ENCODE results near the gene CLEC18B.

The CLEC18B gene

DNA sequence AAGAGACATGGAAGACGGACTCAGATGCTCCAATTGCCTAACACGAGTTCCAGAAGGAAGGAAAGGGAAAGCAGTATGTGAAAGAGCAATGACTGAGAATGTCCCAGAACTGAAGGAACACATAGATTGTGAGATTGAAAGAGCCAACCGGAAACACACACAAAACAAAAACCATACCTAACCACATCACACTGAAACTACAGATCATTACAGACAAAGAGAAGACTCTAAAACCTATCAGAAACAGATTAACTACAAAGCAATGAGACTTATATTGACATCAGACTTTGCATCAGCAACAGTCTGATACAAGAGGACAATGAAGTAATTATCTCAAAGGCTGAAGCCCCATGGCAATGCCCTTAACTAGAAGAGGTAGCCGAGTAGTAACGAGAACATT is 45.6 kb upstream of the CLEC18B start:
- Histone ChIP-seq H3K9me2 (replicated peaks; ENCODE audit: insufficient read depth, low read length) (no peaks in the 10 kb centered on the region), H2AFZ (ENCODE audit: low read depth, low read length, severe bottlenecking) (no peak overlapping the region), H3F3A (ENCODE audit: insufficient read depth) (no peaks in the 10 kb centered on the region), H4K20me1 (ENCODE audit: low read depth, low read length) (no peaks in the 10 kb centered on the region), H3K4me3 (ENCODE audit: insufficient read depth, low read length, poor library complexity, severe bottlenecking) (no peak overlapping the region), H3K9me3 (ENCODE audit: insufficient read depth, low read length) (no peaks in the 10 kb centered on the region), H3K9ac (ENCODE audit: low read length) (no peak overlapping the region), H3K4me2 (ENCODE audit: low read depth, low read length, poor library complexity, severe bottlenecking) (no peak overlapping the region), H3K27me3 (ENCODE audit: low read length) (no peaks in the 10 kb centered on the region), H3K79me2 (ENCODE audit: insufficient read depth, low read length) (no peaks in the 10 kb centered on the region), H3K36me3 (ENCODE audit: low read length) (no peaks in the 10 kb centered on the region), H3K27ac (ENCODE audit: low read depth, low read length) (no peak overlapping the region)
- TF ChIP-seq EZH2phosphoT487 (conservative IDR thresholded peaks at IDR 0.05; ENCODE audit: low read length) = no peak
- TF ChIP-seq, protein P1, sequence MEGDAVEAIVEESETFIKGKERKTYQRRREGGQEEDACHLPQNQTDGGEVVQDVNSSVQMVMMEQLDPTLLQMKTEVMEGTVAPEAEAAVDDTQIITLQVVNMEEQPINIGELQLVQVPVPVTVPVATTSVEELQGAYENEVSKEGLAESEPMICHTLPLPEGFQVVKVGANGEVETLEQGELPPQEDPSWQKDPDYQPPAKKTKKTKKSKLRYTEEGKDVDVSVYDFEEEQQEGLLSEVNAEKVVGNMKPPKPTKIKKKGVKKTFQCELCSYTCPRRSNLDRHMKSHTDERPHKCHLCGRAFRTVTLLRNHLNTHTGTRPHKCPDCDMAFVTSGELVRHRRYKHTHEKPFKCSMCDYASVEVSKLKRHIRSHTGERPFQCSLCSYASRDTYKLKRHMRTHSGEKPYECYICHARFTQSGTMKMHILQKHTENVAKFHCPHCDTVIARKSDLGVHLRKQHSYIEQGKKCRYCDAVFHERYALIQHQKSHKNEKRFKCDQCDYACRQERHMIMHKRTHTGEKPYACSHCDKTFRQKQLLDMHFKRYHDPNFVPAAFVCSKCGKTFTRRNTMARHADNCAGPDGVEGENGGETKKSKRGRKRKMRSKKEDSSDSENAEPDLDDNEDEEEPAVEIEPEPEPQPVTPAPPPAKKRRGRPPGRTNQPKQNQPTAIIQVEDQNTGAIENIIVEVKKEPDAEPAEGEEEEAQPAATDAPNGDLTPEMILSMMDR (IDR thresholded peaks at IDR 0.05; ENCODE audit: insufficient read depth, low read length, poor library complexity, severe bottlenecking) = no peak

DNA sequence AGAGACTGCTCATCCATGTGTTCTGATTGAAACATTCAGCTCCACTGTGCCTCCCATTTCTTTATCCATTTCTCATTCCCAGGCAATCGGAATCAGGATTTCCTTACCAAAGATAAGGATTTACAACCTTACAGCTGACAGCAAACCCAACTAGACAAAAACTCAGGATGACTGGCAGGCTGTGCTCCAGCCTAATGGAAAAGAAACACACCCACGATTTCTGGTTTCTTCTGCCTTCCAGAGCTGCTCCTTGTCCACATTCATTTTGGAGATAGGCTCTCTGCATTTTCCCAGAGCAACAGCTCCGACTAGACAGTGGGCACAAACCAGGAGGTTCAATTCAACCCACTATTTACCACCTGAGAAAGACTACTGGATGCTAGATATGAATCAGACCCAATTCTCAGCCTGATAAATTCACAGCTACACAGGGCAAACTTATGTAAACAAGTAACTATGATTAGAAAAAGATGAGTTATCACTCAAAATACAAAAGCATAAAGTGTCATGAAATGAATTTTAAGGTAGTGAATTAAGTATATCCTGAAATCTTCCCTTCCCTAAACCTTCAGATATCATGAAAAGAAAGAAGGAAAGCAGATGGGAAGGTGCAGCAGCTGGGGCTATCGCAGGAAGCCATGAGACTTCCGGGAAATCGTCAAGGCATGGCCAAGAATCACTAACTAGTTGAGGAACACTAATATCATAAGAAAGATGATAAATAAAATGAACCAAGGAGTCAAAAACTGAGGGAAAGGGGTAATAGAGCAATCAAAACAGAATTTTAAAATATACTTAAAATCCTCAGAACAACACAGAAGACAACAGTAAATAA is 44.8 kb upstream of the CLEC18B start:
- H3K4me3 ChIP-seq (ENCODE audit: insufficient read depth, low read length, poor library complexity, severe bottlenecking) = no peak overlapping the region
- no peaks in the 10 kb centered on the region for H3K36me3 ChIP-seq (ENCODE audit: low read length)
- no peaks in the 10 kb centered on the region for H3K79me2 ChIP-seq (ENCODE audit: insufficient read depth, low read length)
- H3K27ac ChIP-seq (ENCODE audit: low read depth, low read length) = no peak overlapping the region
- H3K4me2 ChIP-seq (ENCODE audit: low read depth, low read length, poor library complexity, severe bottlenecking) = no peak overlapping the region
- no peaks in the 10 kb centered on the region for H4K20me1 ChIP-seq (ENCODE audit: low read depth, low read length)
- H3K9ac ChIP-seq (ENCODE audit: low read length) = no peak overlapping the region
- H3K9me2 ChIP-seq (replicated peaks; ENCODE audit: insufficient read depth, low read length) = no peaks in the 10 kb centered on the region
- no peaks in the 10 kb centered on the region for H3F3A ChIP-seq (ENCODE audit: insufficient read depth)
- H3K9me3 ChIP-seq (ENCODE audit: insufficient read depth, low read length) = no peaks in the 10 kb centered on the region
- H2AFZ ChIP-seq (ENCODE audit: low read depth, low read length, severe bottlenecking) = no peak overlapping the region
- H3K27me3 ChIP-seq (ENCODE audit: low read length) = no peaks in the 10 kb centered on the region
- no peak for TF ChIP-seq EZH2phosphoT487 (conservative IDR thresholded peaks at IDR 0.05; ENCODE audit: low read length)
- TF ChIP-seq, protein P1 (IDR thresholded peaks at IDR 0.05; ENCODE audit: insufficient read depth, low read length, poor library complexity, severe bottlenecking) = no peak

DNA sequence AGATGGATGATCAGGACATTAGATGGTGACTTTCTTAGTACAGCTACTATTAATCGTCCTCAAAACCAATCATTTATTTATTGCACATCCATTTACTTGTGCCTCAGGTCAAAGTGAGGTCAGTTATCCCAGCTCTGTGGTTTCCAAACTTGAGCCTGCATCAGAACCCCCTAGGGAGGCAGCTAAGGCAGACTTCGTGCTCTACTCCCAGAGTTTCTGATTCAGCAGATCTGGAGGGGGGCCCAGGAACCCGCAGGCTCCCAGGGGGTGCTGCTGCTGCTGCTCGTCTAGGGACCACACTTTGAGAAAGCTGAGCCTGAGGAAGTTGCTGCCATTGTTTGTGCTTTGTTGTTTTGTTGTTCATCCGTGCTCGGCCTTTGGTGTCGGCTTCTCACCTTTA is 44.0 kb upstream of the CLEC18B start:
- Histone ChIP-seq H3K9me3 (ENCODE audit: insufficient read depth, low read length) (no peaks in the 10 kb centered on the region), H3K36me3 (ENCODE audit: low read length) (no peaks in the 10 kb centered on the region), H3K9ac (ENCODE audit: low read length) (no peak overlapping the region), H2AFZ (ENCODE audit: low read depth, low read length, severe bottlenecking) (no peak overlapping the region), H3K27ac (ENCODE audit: low read depth, low read length) (no peak overlapping the region), H3K79me2 (ENCODE audit: insufficient read depth, low read length) (no peaks in the 10 kb centered on the region), H3K9me2 (replicated peaks; ENCODE audit: insufficient read depth, low read length) (no peaks in the 10 kb centered on the region), H3K4me2 (ENCODE audit: low read depth, low read length, poor library complexity, severe bottlenecking) (no peak overlapping the region), H4K20me1 (ENCODE audit: low read depth, low read length) (no peaks in the 10 kb centered on the region), H3K4me3 (ENCODE audit: insufficient read depth, low read length, poor library complexity, severe bottlenecking) (no peak overlapping the region), H3K27me3 (ENCODE audit: low read length) (no peaks in the 10 kb centered on the region), H3F3A (ENCODE audit: insufficient read depth) (no peaks in the 10 kb centered on the region)
- no peak for TF ChIP-seq EZH2phosphoT487 (conservative IDR thresholded peaks at IDR 0.05; ENCODE audit: low read length)

DNA sequence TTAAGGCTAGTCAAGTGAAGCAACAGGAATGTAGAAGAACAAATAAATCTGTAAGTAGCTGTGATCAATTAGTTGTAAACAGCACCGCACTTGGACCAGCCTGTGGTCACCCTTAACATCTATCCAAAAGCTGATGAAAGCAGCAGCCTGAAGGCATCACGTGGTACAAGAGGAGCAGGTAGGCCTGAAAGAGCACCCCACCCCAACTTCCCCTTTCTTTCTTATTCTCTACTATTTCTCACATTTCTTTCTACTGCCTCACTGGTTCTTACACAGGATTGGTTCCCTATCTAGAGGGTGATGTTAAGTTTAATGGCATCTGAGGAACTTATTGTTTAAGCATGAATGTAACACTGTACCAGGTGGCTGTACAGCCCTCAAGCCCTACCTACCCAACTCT is 42.6 kb upstream of the CLEC18B start:
- Histone ChIP-seq H3K9me2 (replicated peaks; ENCODE audit: insufficient read depth, low read length) (no peaks in the 10 kb centered on the region), H3K9me3 (ENCODE audit: insufficient read depth, low read length) (no peaks in the 10 kb centered on the region), H3K79me2 (ENCODE audit: insufficient read depth, low read length) (no peaks in the 10 kb centered on the region), H2AFZ (ENCODE audit: low read depth, low read length, severe bottlenecking) (no peak overlapping the region), H4K20me1 (ENCODE audit: low read depth, low read length) (no peaks in the 10 kb centered on the region), H3F3A (ENCODE audit: insufficient read depth) (no peaks in the 10 kb centered on the region), H3K9ac (ENCODE audit: low read length) (no peak overlapping the region), H3K4me2 (ENCODE audit: low read depth, low read length, poor library complexity, severe bottlenecking) (no peak overlapping the region), H3K4me3 (ENCODE audit: insufficient read depth, low read length, poor library complexity, severe bottlenecking) (no peak overlapping the region), H3K36me3 (ENCODE audit: low read length) (no peaks in the 10 kb centered on the region), H3K27me3 (ENCODE audit: low read length) (no peaks in the 10 kb centered on the region), H3K27ac (ENCODE audit: low read depth, low read length) (no peak overlapping the region)
- TF ChIP-seq, protein P1 (IDR thresholded peaks at IDR 0.05; ENCODE audit: insufficient read depth, low read length, poor library complexity, severe bottlenecking) = no peak
